CD4-positive, alpha-beta T cell (primary cell): ENCODE results near the gene SMAD6. TPM values are rescaled to one million over a fixed set of nuclear protein-coding genes. Genes with fewer than 3 reads are reported as not detected.

ENCODE experiments used
- ATAC-seq: fragments of 200-7000 bp; cut with Tn5 transposase; one replicate; pipeline ENCODE4 v1.10.0; 2022; ENCODE audit warnings: mild to moderate bottlenecking; ENCODE audit not compliant: poor library complexity
- CTCF ChIA-PET: fragments of 350-600 bp; sonication (Branson Sonifier 250); formaldehyde crosslinking; loops from one replicate; lab custom pipeline; 2021; ENCODE audit warnings: antibody characterized with exemption, inconsistent platforms; lab: Charles Lee
- POLR2A ChIA-PET: fragments of 350-600 bp; sonication (Branson Sonifier 250); formaldehyde crosslinking; loops from one replicate; lab custom pipeline; 2021; ENCODE audit warnings: antibody characterized with exemption, inconsistent platforms; lab: Charles Lee
- DNase-seq, 14 experiments: peaks; one replicate each; pipeline ENCODE4 v3.0.0-alpha.2; 2013 to 2020; ENCODE audit warnings: mixed read lengths in 2 of 14
- H3K27ac ChIP-seq, 2 donors: one replicate each; pipeline versions ENCODE4 v1.5.1 to v1.7.0; 2013; ENCODE audit warnings: low read length in 2 of 2, low read depth in 1 of 2, mild to moderate bottlenecking in 1 of 2
- H3K27me3 ChIP-seq, 2 experiments: 1 replicate in 1 of 2; 2 replicates in 1 of 2; pipeline versions ENCODE4 v1.6.1 to v1.7.0; 2013; ENCODE audit warnings: low read length in 2 of 2, control low read depth in 1 of 2, mild to moderate bottlenecking in 1 of 2, moderate library complexity in 1 of 2; ENCODE audit not compliant: insufficient read depth in 2 of 2, control insufficient read depth in 1 of 2
- H3K36me3 ChIP-seq: one replicate; pipeline ENCODE4 v1.6.1; 2013; ENCODE audit warnings: low read length, control low read depth; ENCODE audit not compliant: insufficient read depth
- H3K4me1 ChIP-seq: one replicate; pipeline ENCODE4 v1.6.1; 2013; ENCODE audit warnings: low read length, control low read depth; ENCODE audit not compliant: insufficient read depth
- H3K4me3 ChIP-seq: one replicate; pipeline ENCODE4 v1.5.1; 2013; ENCODE audit warnings: mild to moderate bottlenecking, low read length, moderate library complexity
- H3K9me3 ChIP-seq, 2 experiments: 1 replicate in 1 of 2; 2 replicates in 1 of 2; pipeline versions ENCODE4 v1.6.1 to v1.7.0; 2013; ENCODE audit warnings: low read length in 2 of 2, mild to moderate bottlenecking in 2 of 2, control low read depth in 1 of 2, moderate library complexity in 1 of 2; ENCODE audit not compliant: control insufficient read depth in 1 of 2, insufficient read depth in 1 of 2
- H3K27ac Mint-ChIP-seq: one replicate; pipeline ENCODE4 v1.8.0; 2020; ENCODE audit warnings: mixed read lengths
- H3K27me3 Mint-ChIP-seq: one replicate; pipeline ENCODE4 v1.8.0; 2021; ENCODE audit warnings: mixed read lengths
- H3K36me3 Mint-ChIP-seq: one replicate; pipeline ENCODE4 v1.8.0; 2021; ENCODE audit warnings: low read depth, mixed read lengths
- H3K4me1 Mint-ChIP-seq: one replicate; pipeline ENCODE4 v1.8.0; 2021; ENCODE audit warnings: low read depth, mixed read lengths
- H3K4me3 Mint-ChIP-seq: one replicate; pipeline ENCODE4 v1.8.0; 2020; ENCODE audit warnings: mild to moderate bottlenecking, mixed read lengths
- H3K9me3 Mint-ChIP-seq: one replicate; pipeline ENCODE4 v1.8.0; 2020; ENCODE audit warnings: mixed read lengths
- intact Hi-C, 2 experiments: fragments of 100-400 bp; cut with DNase I in 1 of 2; cut with micrococcal nuclease in 1 of 2; formaldehyde crosslinking; loops; one replicate each; pipeline versions ENCODE4 v1.15.1 to v1.9.0; 2023 to 2025; cut with DNase I, micrococcal nuclease
- total RNA-seq, 174 experiments: library from RNA in 2 of 174; stranded (reverse) in 2 of 174; gene quantifications; one replicate each; pipeline ENCODE4 v1.2.3 and lab custom pipeline; 2021 to 2026
- TF ChIP-seq, protein P1 (sequence below): fragments of 200-600 bp; IDR thresholded peaks from one replicate; pipeline ENCODE4 v1.8.0; 2022; ENCODE audit warnings: antibody characterized with exemption, mild to moderate bottlenecking

SMAD6 gene
- total RNA-seq, 2 experiments from 2014 or later: 0.59 to 0.69 TPM

DNA sequence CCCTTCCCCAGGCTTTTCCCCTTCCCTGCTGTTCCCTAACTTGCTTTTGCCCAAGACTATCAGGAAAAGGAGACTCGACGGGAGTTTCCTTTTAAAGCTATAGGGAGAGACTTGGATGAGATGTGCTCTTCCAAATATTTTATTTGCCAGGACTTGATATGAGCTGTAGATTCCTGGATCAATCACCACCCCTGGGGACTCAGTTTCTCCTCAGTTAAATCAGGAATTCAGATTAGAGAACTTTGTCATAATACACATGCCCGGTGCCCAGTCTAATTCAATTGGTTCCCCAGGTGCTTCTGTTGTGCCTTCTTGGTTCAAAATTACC, 46.6 kb downstream of the SMAD6 start:
- Histone ChIP-seq H3K27ac (no peak overlapping the region), H3K27me3 (peaks cover 0 to 2% of the 10 kb centered on the region in 2 experiments), H3K4me1 (peaks cover 12% of the 10 kb centered on the region), H3K4me3 (no peak overlapping the region), H3K36me3 (no peaks in the 10 kb centered on the region), H3K9me3 (no peaks in the 10 kb centered on the region)
- no peak for ATAC-seq
- DNase-seq: no peak
- Mint-ChIP-seq H3K36me3 (no peaks in the 10 kb centered on the region), H3K27ac (no peak overlapping the region), H3K27me3 (no peaks in the 10 kb centered on the region), H3K9me3 (no peaks in the 10 kb centered on the region), H3K4me3 (no peak overlapping the region), H3K4me1 (peaks cover 12% of the 10 kb centered on the region)
- CTCF ChIA-PET: no interaction called here
- POLR2A ChIA-PET: no interaction called here
- intact Hi-C loops: no loop called here
- TF ChIP-seq, protein P1, sequence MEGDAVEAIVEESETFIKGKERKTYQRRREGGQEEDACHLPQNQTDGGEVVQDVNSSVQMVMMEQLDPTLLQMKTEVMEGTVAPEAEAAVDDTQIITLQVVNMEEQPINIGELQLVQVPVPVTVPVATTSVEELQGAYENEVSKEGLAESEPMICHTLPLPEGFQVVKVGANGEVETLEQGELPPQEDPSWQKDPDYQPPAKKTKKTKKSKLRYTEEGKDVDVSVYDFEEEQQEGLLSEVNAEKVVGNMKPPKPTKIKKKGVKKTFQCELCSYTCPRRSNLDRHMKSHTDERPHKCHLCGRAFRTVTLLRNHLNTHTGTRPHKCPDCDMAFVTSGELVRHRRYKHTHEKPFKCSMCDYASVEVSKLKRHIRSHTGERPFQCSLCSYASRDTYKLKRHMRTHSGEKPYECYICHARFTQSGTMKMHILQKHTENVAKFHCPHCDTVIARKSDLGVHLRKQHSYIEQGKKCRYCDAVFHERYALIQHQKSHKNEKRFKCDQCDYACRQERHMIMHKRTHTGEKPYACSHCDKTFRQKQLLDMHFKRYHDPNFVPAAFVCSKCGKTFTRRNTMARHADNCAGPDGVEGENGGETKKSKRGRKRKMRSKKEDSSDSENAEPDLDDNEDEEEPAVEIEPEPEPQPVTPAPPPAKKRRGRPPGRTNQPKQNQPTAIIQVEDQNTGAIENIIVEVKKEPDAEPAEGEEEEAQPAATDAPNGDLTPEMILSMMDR: no peak

DNA sequence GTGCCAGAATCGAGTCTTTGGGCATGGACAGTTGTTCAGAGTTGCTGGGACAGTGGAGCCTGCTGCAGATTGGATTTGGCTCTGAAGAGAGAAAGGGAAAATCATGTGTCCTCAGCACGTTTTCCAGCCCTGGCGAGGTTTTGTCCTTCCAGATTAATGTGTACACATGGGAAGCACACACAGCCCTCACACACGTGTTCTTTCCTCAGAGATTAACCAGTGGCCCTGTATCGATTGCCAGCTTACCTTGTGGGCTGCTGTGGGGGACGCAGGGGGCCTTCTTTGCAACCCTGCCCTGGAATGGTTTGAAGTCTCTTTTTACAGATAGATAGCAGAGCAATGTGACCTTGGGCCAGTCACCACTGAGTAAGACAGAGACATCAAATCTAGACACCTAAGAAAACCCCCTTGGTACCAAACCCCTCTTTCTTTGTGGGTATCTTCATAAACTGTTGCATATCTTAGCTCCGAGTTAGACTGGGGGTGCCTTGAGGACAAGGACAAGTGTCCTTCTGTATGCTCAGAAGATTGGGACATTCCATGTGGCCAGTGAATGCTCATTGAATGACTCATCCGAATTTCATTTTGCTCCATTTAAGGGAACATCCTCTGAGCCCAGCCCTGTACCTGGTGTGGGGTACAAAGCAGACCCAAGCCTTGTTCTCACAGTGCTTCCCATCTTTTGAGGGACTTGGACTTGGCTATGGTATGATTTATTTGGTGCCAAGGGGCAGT, 48.0 kb downstream of the SMAD6 start:
- H3K27me3 Mint-ChIP-seq: peaks cover 1% of the 10 kb centered on the region
- Histone ChIP-seq H3K9me3 (peaks cover 2 to 5% of the 10 kb centered on the region in 2 experiments), H3K36me3 (no peaks in the 10 kb centered on the region), H3K4me1 (peaks cover 12% of the 10 kb centered on the region), H3K27me3 (peaks cover 0 to 2% of the 10 kb centered on the region in 2 experiments), H3K27ac (no peak overlapping the region), H3K4me3 (no peak overlapping the region)
- no peak overlapping the region for H3K4me3 Mint-ChIP-seq
- CTCF ChIA-PET: no interaction called here
- DNase-seq (no peak), ATAC-seq (no peak)
- H3K27ac Mint-ChIP-seq: no peak overlapping the region
- H3K9me3 Mint-ChIP-seq: peaks cover under 1% of the 10 kb centered on the region
- H3K36me3 Mint-ChIP-seq: no peaks in the 10 kb centered on the region
- peaks cover 12% of the 10 kb centered on the region for H3K4me1 Mint-ChIP-seq
- TF ChIP-seq, protein P1: no peak
- intact Hi-C loops: no loop called here
- POLR2A ChIA-PET: no interaction called here

DNA sequence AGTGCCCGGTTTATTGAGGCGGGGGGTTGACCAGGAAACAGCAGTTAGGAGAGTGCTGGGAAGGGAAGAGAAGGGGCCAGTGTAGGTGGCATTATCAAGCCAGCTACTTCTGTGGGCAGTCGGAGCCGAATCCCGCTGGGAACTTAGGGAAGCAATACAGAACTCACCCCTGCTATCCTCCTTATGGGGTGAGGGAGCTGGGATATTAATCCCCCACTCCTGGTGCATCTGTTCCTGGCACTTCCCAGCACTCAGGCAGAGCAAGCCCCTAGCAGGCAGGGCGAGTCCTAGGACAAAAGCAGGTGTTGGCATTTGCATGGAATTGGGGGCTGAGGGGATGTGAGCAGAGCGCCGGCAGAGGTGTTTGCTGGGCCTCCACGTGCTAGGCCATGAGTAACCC, 48.6 kb downstream of the SMAD6 start:
- intact Hi-C loops: no loop called here
- H3K27ac ChIP-seq: no peak overlapping the region
- H3K27ac Mint-ChIP-seq: no peak overlapping the region
- H3K4me3 Mint-ChIP-seq: no peak overlapping the region
- H3K4me1 Mint-ChIP-seq: peaks cover 12% of the 10 kb centered on the region
- H3K27me3 ChIP-seq: peaks cover 0 to 6% of the 10 kb centered on the region in 2 experiments
- ATAC-seq (no peak), DNase-seq (no peak)
- ChIA-PET CTCF (no interaction called here), POLR2A (no interaction called here)
- peaks cover 8 to 11% of the 10 kb centered on the region in 2 experiments for H3K9me3 ChIP-seq
- H3K4me3 ChIP-seq: no peak overlapping the region
- no peaks in the 10 kb centered on the region for H3K36me3 Mint-ChIP-seq
- H3K36me3 ChIP-seq: no peaks in the 10 kb centered on the region
- H3K27me3 Mint-ChIP-seq: peaks cover 6% of the 10 kb centered on the region
- TF ChIP-seq, protein P1: no peak
- peaks cover 12% of the 10 kb centered on the region for H3K4me1 ChIP-seq
- H3K9me3 Mint-ChIP-seq: peaks cover 2% of the 10 kb centered on the region
